8988T (cell line): ENCODE data around the gene CDC25A.
"Not testable (repeated sequence)": the region's sequence is repeated elsewhere in the genome, so short reads cannot be mapped to it uniquely, and the experiment has no call there.

Source experiments
- DNase-seq: peaks from one replicate; pipeline ENCODE4 v3.0.0; 2011

CDC25A gene

DNA sequence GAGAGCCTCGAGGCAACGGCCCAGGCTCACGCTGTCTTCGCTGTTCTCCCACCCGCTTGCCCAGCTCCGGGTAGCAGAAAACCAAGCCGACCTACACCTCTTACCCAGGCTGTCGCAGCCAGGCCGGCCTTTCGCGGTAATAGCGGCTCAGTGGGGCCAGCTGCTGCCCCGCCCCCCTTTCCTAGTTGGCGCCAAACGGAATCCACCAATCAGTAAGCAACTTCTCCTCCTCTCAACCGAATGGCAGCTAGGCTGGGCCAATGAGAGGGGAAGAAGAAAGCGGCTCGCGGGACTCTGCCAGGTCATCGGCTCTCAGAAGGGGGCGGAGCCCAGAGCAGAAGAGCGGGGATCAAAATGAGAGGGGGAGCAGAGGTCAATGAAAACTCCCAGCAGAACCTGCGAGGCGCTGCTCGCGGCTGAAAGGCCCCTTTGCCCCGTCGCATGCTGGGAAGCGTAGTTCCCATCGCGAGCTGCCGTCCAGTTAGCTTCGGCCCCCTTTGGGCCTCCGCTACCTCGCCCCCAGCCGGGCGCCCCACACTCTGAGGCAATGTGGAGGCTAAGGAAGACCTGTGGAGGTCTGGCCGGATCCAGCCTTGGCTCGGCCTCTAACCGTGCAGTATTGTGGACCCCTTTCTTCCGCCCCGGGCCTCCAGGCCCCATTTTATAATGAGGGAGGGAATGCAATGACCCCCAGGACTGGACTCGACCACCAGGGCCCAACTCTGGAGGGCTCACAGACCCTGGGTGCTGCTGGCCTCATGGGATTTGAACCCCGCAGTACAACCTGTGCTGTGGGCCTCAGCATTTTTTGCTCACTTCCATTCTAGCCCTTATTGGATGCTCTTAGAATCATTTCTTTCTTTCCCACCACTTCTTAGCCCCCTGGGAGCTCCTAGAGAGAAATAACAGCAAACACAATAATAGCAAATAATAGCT, at the start of gene CDC25A:
Gene CDC25A, minus strand, starts transcription at position 152 of the 936 bp plus-strand sequence. CDS start 470 bp downstream, outside the sequence.
- DNase-seq = peak; percentile 90

DNA sequence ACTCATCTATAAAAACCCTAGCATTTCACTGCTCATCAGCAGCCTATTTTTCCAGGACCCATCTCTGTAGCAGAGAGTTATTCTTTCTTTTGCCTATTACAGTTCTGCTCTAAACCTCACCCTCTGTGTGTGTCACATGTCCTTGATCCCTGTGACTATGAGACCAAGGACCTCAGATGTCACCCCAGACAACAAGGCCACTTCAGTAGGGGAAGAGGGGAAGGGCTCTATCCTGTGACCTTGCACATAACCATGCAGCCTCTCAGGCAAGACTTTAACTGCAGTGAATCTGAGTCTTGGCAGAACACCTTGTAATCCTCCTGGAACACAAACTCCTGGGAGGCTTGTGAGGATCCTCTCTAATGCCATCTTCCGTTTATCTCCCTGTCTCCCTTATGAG, 48.3 kb upstream of the CDC25A start:
- DNase-seq = no peak

DNA sequence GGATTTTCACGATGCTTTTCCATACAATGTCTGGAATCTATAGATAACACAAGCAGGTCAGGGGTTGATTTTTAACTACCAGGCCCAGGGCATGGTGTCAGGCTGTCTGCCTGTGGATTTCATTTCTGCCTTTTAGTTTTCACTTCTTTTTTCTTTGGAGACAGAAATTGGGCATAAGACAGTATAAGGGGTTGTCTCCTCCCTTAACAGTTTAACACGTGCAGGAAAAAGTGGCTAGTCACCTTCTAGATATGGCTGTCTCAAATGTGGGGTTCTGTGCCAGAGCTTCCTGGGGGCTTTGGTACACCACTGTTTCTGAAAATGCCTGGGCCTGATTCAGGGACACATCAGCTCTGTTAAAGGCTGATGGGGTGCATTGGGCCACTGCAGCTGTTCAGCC, 45.3 kb upstream of the CDC25A start:
- DNase-seq = no peak

DNA sequence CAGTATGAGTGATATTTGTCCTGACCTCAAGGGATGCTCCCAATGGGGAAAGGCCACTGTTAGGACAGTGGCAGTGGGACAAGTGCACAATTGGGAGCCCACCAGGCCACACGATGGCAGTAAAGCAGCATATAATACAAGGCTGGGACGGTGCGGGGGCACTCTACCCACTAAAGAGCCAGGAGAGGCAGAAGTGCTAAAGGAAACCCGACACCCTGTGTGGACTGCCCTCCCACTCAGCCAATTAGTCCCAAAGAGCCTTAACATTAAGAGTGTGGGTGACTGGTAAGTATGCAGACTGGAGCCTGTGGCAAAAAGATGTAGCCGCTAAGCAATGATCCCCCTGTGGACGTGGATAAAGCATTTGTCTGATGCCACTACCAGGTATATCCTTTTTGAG, 44.5 kb upstream of the CDC25A start:
- peak; percentile 73 for DNase-seq

DNA sequence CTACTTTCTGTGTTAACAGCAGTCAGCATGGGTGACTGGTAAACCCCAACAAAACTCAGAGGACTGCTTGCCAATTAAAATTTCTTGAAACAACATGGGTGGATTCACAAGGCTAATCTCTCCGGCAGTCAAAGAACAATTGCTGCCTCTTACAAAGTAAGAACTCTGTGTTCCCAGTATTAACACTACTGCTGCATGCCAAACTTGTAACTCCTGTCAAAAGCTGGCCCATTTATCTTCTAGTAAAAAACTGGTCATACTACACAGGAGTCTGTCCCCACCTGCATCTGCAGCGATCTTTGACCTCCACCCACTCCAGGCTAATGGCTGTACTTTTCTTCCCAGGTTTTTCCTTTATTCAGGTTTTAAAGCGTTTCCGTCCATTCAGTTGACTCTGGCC, 44.0 kb upstream of the CDC25A start:
- no peak for DNase-seq

DNA sequence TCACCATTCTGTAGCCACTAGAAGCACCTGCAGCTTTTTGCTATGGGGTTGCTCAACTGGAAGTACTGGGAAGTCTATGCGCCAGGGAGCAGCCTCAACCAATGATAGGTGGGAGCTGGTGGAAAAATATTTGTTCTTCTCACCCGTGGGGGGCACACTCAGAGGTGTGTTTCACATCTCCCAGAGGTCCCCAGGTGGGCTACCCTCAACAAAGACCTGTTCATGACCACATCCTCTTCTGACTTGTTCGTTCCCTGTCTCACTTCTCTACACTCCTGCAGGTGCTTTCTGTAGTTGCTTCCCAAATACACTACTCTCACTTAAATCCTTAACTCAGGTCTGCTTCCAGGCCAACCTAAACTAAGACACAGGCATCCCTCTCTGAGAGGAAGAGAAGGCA, 38.7 kb upstream of the CDC25A start:
- no peak for DNase-seq

DNA sequence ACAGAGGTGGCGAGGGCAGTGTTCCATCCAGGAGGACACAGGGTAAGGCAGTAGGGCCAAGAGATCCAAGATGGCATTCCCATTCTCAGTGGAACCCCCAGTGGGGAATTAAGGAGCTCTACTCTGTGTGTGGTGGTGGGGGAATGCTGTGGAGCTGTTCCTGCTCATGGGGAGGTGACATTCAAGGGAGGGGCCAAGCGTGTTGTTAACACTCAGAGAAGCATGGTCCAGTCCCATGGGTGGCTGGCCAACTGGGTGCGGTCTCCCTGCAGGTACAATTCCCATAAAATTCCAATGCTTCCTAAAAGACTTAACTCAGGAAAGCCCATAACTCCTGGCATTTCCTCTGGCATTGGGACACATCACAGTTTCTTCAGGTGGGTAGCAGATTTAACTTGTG, 37.4 kb upstream of the CDC25A start:
- no peak for DNase-seq

DNA sequence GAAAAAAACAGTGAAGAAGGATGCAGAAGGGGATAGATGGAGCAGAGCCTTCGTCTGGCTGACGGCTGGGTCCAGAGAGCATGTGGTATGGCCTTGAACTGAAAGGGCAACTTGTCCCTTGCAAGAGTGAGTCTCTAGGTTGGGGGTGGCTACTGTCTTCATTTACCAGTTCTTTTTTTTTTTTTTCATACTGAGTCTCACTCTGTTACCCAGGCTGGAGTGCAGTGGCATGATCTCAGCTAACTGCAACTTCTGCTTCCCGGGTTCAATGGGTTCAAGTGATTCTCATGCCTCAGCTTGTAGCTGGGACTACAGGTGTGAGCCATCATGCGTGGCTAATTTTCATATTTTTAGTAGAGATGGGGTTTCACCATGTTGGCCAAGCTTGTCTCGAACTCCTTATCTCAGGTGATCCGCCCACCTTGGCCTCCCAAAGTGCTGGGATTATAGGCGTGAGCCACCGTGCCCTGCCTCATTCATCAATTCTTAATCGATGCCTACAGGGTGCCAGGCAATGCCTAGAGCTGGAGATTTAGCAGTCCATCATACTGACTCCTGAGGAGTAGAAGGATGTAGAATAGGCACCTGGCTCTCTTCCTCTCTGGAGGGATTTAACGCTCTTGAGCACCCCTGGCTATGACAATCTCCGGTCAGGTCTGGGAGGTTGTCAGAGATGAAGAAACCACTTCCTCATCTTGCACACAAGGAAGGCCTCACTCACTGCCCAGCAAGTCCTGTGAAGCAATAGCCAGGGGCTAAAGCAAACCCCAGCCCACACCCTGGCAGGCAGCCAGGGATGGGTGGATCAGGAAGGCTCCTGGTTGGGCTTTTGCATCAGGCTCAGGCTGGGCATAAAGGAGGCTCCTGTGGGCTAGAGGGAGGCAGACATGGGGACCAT, 34.6 kb upstream of the CDC25A start, which contains the start of gene CAMP:
Gene CAMP, plus strand, starts transcription at position 880 of the 898 bp plus-strand sequence. Its CDS starts 17 bp downstream, at position 897.
- DNase-seq = no peak

DNA sequence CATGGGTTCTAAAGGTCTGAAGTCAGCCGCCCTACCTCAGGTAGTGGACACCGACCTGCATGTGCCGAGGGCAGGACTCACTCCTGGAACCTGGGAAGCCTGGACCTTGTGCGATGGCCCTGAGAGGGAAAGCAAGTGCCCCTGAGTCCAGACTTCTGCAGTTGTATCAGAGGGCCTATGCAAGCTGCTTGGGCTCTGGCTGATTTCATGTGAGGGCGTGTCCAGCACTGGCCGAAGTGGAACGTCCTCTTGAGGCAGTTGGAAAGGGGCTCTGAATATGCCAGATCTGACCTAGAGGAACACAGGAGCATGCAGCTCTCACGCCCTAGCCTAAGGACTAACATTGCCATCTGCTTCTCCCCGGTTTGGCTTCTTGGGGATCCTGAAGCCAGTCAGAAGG, 32.5 kb upstream of the CDC25A start:
- no peak for DNase-seq

DNA sequence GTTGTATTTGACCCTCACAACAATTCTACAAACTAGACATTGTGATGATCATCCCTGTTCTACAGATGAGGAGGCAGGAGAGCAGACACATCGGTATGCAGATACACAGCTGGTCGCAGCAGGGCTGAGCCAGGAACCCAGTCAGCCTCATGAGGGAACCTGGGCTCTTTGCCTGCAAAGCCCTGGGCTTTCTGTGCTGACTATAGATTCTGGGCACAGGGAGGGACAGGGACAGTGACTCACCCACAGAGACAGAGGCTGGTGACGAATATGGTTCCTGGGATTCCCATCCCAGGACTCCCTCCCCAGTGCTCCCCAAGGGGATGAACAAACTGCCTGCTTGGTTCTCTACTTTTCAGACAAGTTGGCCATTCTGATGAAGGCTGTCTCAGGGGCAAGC, 31.3 kb upstream of the CDC25A start:
- no peak for DNase-seq

DNA sequence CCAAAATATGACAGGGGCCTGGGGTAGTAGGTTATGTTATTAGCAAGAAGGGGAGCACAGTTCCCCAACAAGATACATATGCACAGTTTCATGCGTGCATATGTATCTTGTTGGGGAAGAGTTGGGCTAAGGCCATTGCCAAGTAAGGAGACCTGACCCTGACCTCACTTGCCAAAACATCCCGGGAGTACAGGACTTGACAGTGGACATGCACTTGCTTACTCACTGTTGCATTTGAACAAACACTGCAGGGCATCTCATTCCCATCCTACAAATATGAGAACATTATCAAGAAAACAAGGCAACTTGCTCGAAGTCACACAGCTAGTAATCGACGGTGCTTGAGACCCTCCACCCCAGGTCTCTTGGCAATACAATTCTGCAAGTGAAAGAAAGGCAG, 30.3 kb upstream of the CDC25A start:
- no peak for DNase-seq

DNA sequence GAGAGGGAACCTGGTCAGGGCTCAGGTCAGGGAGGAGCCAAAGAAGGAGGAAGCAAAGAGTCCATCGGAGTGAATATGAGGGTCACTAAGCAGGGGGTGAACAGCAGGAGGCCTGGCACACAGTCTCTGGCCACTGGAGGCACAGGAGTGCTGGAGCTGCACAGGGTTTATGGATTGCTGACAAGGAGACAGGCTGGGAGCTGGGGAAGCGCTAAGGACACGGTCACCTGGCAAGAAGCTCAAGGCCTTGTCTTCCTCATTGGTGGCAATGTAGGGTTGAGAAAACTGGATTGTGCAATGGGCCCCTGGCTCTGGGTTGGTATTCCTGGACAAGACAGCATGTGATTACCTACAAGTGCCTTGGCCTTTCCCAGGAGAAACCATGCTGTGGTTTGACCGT, 29.2 kb upstream of the CDC25A start:
- DNase-seq = no peak

DNA sequence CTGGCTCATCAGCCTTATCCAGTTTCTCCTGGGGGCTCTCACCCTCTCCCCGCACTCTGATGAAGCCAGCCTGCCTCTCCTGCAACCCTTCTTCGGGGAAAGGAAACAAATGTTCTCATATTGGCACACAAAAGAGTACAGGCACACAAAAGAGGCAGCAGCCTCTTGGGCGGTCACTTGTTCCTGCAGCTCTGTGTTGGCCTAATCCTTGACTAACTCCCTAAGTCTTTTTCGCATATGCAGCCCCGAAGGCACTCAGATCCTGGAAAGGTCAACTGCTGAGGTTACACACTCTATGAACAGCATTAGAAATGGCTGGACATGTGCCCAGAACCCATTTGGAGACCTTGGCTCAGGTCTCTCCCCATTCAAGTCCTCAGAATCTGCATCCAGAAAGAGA, 27.7 kb upstream of the CDC25A start:
- no peak for DNase-seq

DNA sequence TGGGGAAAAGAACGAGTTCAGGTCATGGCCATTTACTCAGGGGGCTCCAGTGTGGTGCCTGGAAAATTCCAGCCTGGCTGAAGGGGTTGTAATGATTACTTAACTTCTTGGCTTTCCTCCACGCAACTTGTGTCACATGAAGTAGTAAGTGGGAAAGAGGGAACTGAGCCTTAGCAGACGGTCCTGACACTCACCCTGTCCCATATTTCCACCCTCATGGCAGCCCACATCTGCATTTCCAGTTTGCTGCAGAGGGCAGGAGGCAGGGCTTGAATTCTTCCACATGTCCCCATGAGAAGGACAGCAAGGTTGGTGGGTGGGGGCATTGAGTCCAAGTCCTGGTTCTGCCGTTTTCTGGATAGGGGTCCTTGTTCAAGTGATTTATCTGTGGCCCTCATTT, 27.2 kb upstream of the CDC25A start:
- no peak for DNase-seq

DNA sequence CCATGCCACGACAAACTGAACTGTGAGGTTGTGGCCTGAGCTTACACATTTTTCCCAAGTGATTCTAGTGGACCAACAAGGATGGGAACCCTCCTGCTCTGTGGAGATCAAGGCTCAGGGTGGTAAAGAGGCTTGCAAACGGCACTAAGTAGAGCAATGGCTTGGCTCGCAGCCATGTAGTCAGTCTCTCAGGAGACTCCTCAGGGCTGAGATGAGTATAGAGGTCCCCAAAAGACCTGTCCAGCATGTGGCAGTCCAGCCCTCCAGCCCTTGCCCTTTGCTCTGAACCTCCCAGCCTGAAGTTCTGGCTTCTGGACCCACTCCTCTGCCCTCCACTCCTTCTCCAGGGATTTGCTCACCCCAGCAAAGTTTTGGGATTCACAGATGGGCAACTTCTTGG, 26.8 kb upstream of the CDC25A start:
- no peak for DNase-seq

DNA sequence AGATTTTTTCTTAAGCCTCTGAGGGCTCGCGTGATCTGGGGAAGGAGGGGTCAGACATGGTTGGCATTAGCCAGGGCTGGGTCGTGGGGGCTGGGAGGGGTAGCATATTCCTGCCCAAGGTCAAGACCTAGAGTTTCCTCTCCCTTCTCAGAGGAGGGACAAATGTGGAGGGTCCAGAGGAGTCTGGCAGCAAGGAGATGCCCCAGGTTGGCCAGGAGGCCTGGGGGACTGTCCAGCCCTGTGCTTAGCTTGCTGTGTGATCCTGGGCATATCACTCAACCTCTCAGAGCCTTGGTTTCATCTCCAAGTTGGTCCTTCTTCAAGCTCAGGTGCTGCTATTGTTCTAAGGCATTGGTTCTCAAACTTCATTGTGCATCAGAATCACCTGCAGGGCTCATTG, 26.0 kb upstream of the CDC25A start:
- DNase-seq = no peak

DNA sequence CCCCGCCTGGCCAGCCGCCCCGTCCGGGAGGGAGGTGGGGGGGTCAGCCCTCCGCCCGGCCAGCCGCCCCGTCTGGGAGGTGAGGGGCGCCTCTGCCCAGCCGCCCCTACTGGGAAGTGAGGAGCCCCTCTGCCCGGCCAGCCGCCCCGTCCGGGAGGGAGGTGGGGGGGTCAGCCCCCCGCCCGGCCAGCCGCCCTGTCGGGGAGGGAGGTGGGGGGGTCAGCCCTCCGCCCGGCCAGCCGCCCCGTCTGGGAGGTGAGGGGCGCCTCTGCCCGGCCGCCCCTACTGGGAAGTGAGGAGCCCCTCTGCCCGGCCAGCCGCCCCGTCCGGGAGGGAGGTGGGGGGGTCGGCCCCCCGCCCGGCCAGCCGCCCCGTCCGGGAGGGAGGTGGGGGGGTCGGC, 23.6 kb upstream of the CDC25A start:
- DNase-seq = not testable (repeated sequence)

DNA sequence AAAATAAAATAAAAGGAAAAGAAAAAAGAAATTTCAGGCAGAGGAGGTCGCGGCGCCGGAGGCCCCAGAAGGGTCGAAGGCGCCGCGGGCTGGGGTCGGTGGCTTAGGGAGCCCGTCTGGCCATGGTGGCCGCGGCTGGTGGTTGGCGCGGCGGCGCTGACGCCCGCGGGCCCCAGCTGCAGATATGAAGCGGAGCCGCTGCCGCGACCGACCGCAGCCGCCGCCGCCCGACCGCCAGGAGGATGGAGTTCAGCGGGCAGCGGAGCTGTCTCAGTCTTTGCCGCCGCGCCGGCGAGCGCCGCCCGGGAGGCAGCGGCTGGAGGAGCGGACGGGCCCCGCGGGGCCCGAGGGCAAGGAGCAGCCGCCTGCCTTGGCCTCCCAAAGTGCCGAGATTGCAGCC, 22.3 kb upstream of the CDC25A start:
- DNase-seq = not testable (repeated sequence)

DNA sequence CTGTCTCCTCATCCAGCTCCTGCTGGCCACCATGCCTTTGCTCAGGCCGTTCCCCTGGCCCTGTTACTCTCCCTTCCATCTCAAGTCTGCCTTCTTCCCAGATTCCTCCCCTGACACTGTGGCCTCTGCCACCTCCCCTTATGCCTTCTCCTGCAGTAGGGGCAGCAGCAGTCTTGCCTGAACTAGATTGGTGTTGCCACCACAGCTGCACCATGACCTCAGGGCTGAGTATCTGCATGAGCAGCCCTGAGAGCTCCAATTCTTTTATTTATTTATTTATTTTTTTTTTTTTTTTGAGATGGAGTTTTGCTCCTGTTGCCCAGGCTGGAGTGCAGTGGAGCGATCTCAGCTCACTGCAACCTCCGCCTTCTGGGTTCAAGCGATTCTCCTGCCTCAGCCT, 21.2 kb upstream of the CDC25A start:
- DNase-seq = no peak

DNA sequence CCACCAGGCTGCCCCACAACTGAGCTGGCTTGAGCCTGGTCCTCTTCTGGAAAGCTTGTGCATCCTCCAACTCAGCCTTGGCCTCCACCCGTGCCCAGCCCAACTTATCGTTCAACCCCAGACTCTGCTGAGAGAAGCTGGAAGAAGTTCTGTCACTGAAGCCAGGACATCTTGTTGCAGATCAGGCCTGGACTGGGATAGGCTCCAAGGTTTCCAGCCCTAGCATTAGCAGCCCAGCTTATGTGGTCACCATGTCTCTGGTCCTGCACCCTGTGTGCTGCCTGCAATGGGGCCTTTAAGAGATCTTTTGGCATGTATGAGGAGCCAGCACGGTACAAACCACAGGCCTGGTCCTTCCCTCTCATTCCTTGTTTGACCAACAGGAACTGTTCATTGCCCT, 19.9 kb upstream of the CDC25A start:
- no peak for DNase-seq

DNA sequence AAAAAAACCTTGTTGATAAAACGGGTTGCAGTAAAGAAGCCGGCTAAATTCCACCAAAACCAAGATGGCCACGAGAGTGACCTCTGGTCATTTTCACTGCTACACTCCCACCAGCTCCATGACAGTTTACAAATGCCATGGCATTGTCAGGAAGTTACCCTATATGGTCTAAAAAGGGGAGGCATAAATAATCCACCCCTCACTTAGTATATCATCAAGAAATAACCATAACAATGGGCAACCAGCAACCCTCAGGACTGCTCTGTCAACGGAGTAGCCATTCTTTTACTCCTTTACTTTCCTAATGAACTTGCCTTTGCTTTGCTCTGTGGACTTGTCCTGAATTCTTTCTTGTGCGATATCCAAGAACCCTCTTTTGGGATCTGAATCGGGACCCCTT, 14.4 kb upstream of the CDC25A start:
- no peak for DNase-seq

DNA sequence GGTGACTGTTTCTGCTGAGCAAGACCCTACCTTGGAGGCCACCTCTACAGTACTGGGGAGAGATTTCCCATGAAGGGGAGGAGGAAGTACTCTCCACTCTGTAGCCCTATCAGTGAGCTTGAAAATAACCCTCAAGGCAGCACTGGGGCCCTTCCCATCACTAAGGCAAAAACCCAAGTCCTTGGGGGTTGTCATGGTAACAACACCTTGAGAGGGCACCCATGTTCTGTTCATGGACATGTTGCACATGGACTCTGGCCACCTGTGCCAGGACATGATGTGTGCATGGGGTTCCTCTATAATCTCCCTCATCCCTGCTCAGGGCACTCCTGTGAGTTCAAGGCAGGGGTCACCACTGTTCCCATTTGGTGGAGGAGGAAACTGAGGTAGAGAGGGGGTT, 10.9 kb upstream of the CDC25A start:
- DNase-seq = no peak

DNA sequence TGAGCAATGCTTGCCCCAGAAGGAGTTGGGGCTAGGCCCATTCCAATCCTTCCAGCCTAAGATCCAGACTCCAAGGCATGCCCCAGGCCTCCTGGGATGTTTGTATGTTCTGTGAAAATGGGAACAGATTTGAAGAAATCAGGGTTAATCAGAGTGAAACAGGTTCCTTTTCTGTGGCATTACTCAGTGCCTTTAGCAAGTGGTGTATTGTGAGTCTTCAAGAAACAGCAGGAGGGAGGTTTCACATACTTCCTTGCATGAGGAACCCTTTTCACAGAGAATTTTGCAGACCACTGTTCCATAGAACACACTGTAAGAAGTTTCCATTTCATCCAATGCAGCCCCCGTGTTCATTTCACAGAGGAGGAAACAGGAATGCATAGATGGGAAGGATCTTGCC, 8.4 kb upstream of the CDC25A start:
- no peak for DNase-seq
